Esophagus muscularis mucosa (tissue), 4 donors: ENCODE data around the gene TPR. TPM values are rescaled to one million over a fixed set of nuclear protein-coding genes. Genes with fewer than 3 reads are reported as not detected.

Source experiments
- DNase-seq: peaks from one replicate; pipeline ENCODE4 v3.0.0-alpha.2; 2017; ENCODE audit errors: extremely low spot score
- H3K27ac ChIP-seq, 4 donors: fragments of 200-600 bp; sonication (generic); replicated peaks in 1 of 4; 1 replicate in 3 of 4; 2 replicates in 1 of 4; pipeline ENCODE4 v1.5.1; 2016 to 2019; ENCODE audit warnings: mild to moderate bottlenecking in 1 of 4
- H3K27me3 ChIP-seq, 4 donors: fragments of 200-600 bp; sonication (generic); one replicate each; pipeline versions ENCODE4 v1.5.1 to v1.6.0; 2016 to 2019
- H3K36me3 ChIP-seq, 4 donors: fragments of 200-600 bp; sonication (generic); one replicate each; pipeline ENCODE4 v1.5.1; 2016 to 2019
- H3K4me1 ChIP-seq, 4 donors: fragments of 200-600 bp; sonication (generic); one replicate each; pipeline ENCODE4 v1.5.1; 2016 to 2019
- H3K4me3 ChIP-seq, 4 donors: fragments of 200-600 bp; sonication (generic); 1 replicate in 2 of 4; 2 replicates in 2 of 4; pipeline ENCODE4 v1.5.1; 2016 to 2019; ENCODE audit warnings: mild to moderate bottlenecking in 4 of 4, moderate library complexity in 1 of 4
- H3K9me3 ChIP-seq, 4 donors: fragments of 200-600 bp; sonication (generic); 1 replicate in 3 of 4; 2 replicates in 1 of 4; pipeline ENCODE4 v1.5.1; 2016 to 2019
- EP300 ChIP-seq: sonication (generic); formaldehyde crosslinking; IDR thresholded peaks from one replicate; pipeline ENCODE4 v1.6.1; 2017; ENCODE audit warnings: antibody characterized with exemption
- POLR2A ChIP-seq: fragments of 450-650 bp; IDR thresholded peaks from one replicate; pipeline ENCODE4 v1.6.1; 2017; ENCODE audit warnings: antibody characterized with exemption, moderate library complexity, mild to moderate bottlenecking, low read depth
- POLR2AphosphoS5 ChIP-seq, 2 donors: sonication (generic); formaldehyde crosslinking; IDR thresholded peaks; one replicate each; pipeline ENCODE4 v1.6.1; 2017; ENCODE audit warnings: antibody characterized with exemption in 2 of 2
- WGBS: methylation state at CpG from one replicate; pipeline ENCODE4 v1.1.5; 2018; 5-methylcytosine and 5-hydroxymethylcytosine counted together
- intact Hi-C: fragments of 100-400 bp; cut with DNase I; formaldehyde crosslinking; loops from one replicate; pipeline ENCODE4 v1.15.1; 2023
- total RNA-seq, 4 donors: library from RNA; depleted of rRNA; stranded (reverse); fragments of >200 nt; gene quantifications; one replicate each; pipeline versions ENCODE4 v1.1.0 to v1.2.1, GENCODE V29; 2016
- TF ChIP-seq, protein P1 (sequence below), 3 experiments: fragments of 200-600 bp in 2 of 3; fragments of 450-650 bp in 1 of 3; sonication (generic) in 2 of 3; IDR thresholded peaks; one replicate each; pipeline ENCODE4 v1.5.1; 2017 to 2019; ENCODE audit warnings: antibody characterized with exemption in 3 of 3, mild to moderate bottlenecking in 2 of 3, moderate library complexity in 1 of 3

Gene TPR
- total RNA-seq, 4 donors from 2014 or later, result 61.6 to 78.3 (median 72.8) TPM

DNA sequence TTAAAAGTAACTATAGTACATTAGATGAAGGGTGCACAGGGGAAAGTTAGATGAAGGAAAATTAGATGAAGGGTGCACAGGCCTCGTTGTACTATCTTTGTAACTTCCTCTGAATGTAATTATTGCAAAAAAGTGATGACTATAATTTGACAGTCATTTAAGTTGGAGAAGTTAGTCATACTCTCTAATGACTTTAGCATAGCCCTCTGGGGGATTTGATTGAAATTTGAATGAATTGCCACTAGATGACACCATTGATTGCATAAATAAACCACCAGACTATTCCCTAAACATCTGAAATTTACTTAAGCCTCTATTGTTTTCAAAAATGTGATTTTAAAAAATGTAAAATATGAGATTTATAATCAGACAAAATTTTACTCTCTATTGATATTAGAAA lies 102.6 kb downstream of the TPR start:
- DNase-seq, result no peak
- H3K4me3 ChIP-seq, result no peak overlapping the region
- H3K27ac ChIP-seq, result no peak overlapping the region
- intact Hi-C loops, result no loop called here
- TF ChIP-seq POLR2A (no peak), POLR2AphosphoS5 (IDR thresholded peaks at IDR 0.05) (no peak), EP300 (no peak)
- TF ChIP-seq, protein P1, sequence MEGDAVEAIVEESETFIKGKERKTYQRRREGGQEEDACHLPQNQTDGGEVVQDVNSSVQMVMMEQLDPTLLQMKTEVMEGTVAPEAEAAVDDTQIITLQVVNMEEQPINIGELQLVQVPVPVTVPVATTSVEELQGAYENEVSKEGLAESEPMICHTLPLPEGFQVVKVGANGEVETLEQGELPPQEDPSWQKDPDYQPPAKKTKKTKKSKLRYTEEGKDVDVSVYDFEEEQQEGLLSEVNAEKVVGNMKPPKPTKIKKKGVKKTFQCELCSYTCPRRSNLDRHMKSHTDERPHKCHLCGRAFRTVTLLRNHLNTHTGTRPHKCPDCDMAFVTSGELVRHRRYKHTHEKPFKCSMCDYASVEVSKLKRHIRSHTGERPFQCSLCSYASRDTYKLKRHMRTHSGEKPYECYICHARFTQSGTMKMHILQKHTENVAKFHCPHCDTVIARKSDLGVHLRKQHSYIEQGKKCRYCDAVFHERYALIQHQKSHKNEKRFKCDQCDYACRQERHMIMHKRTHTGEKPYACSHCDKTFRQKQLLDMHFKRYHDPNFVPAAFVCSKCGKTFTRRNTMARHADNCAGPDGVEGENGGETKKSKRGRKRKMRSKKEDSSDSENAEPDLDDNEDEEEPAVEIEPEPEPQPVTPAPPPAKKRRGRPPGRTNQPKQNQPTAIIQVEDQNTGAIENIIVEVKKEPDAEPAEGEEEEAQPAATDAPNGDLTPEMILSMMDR (IDR thresholded peaks at IDR 0.05), result no peak
- no peaks in the 10 kb centered on the region for H3K4me1 ChIP-seq
- H3K36me3 ChIP-seq, result no peaks in the 10 kb centered on the region
- WGBS, result 24% methylated on average over 1 of the region's 1 CpG
- no peaks in the 10 kb centered on the region for H3K27me3 ChIP-seq
- H3K9me3 ChIP-seq, result no peaks in the 10 kb centered on the region

DNA sequence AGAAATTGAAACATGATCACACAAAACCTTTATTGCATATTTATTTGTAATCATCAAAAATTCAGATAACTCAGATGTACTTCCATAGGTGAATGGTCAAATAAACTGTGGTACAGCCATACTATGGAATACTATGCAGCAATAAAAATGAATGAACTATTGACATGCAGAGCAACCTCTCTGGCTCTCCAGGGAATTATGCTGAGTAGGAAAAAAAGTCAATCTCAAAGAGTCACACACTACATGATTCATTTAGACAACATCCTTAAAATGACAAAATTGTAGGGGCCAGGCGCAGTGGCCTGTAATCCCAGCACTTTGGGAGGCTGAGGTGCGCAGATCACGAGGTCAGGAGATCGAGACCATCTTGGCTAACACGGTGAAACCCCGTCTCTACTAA lies 104.0 kb downstream of the TPR start:
- no peaks in the 10 kb centered on the region for H3K27me3 ChIP-seq
- no peaks in the 10 kb centered on the region for H3K36me3 ChIP-seq
- 93% methylated on average over 6 of the region's 6 CpGs for WGBS
- H3K9me3 ChIP-seq, result no peaks in the 10 kb centered on the region
- TF ChIP-seq, protein P1 (IDR thresholded peaks at IDR 0.05), result no peak
- TF ChIP-seq POLR2AphosphoS5 (IDR thresholded peaks at IDR 0.05), result no peak
- TF ChIP-seq EP300, result no peak
- no peak for TF ChIP-seq POLR2A
- H3K4me3 ChIP-seq, result no peak overlapping the region
- DNase-seq, result no peak
- no peaks in the 10 kb centered on the region for H3K4me1 ChIP-seq
- no peak overlapping the region for H3K27ac ChIP-seq
- intact Hi-C loops, result no loop called here

Other genes starting within 250 kb of the TPR start
- gene PRG4, start 79.0 kb downstream of the TPR start, total RNA-seq, result 10 to 100 TPM in 1 of 4 donors, 1 to 10 TPM in 2, under 1 TPM in 1; under 0.01 to 15.9 (median 2.0) TPM
- 10 to 100 TPM in 3 of 4 donors, 1 to 10 TPM in 1; 8.4 to 14.9 (median 11.8) TPM for gene ODR4, start 585 bp upstream of the TPR start, total RNA-seq
- gene PDC, start 85.9 kb upstream of the TPR start, total RNA-seq, result not detected